Dendritic cell treated with granulocyte-macrophage colony-stimulating factor and Interleukin-4, amounts not matched to agents 40 ng/mL and 50 ng/mL, for 4 days (primary cell): ENCODE measurements around the gene TERC.

Experiments used
- H3K27ac Mint-ChIP-seq: one replicate; pipeline ENCODE4 v1.8.0; 2022; ENCODE audit warnings: mild to moderate bottlenecking, mixed read lengths
- H3K27me3 Mint-ChIP-seq: one replicate; pipeline ENCODE4 v1.8.0; 2022; ENCODE audit warnings: mild to moderate bottlenecking, mixed read lengths
- H3K36me3 Mint-ChIP-seq: one replicate; pipeline ENCODE4 v1.8.0; 2022; ENCODE audit warnings: low read depth, mixed read lengths
- H3K4me1 Mint-ChIP-seq: one replicate; pipeline ENCODE4 v1.8.0; 2022; ENCODE audit warnings: low read depth, mixed read lengths
- H3K4me3 Mint-ChIP-seq: one replicate; pipeline ENCODE4 v1.8.0; 2022; ENCODE audit warnings: mild to moderate bottlenecking, moderate library complexity, mixed read lengths
- H3K9me3 Mint-ChIP-seq: one replicate; pipeline ENCODE4 v1.8.0; 2022; ENCODE audit warnings: mixed read lengths
- intact Hi-C: fragments of 100-400 bp; cut with micrococcal nuclease; formaldehyde crosslinking; loops from one replicate; pipeline ENCODE4 v1.15.0; 2022

Gene TERC

DNA sequence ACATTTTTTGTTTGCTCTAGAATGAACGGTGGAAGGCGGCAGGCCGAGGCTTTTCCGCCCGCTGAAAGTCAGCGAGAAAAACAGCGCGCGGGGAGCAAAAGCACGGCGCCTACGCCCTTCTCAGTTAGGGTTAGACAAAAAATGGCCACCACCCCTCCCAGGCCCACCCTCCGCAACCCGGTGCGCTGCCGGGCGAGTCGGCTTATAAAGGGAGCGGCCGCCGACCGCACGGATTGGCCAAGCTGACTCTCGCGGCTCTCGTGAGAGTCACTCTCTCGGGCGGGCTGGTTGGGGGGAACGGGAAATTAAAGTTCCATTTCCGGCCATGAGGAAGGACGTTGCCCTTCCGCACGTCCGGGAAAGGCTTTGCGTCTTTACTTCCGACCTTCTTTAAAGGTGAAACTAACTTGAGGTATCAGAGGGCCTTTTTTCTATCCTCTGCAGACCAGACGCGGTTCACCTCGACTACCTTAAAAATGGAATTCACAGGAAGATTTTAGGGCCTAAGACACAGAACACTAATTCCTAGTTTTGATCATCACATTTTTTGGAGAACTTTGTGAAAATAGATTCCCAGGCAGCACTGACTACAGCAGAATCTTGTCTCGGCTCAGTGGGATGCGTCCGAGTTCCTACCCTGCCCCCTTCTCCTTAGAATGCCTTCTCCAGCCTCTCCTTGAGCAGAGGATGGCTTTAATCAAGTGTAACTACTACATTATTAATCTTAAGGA, at the start of gene TERC:
Gene TERC, minus strand, starts transcription at position 179 of the 731 bp plus-strand sequence.
- intact Hi-C loops, result loop anchor here (1.0 to 10.0 kb wide), 6 partner anchors 8 to 1670 kb away; partner anchors contain the start of genes GOLIM4, LRRC31, MYNN and SEC62
- H3K27me3 Mint-ChIP-seq, result no peaks in the 10 kb centered on the region
- peak within 1 kb of the TSS; percentile 98 for H3K27ac Mint-ChIP-seq
- peaks cover 5% of the 10 kb centered on the region for H3K36me3 Mint-ChIP-seq
- H3K4me3 Mint-ChIP-seq, result peak within 1 kb of the TSS; percentile 94
- H3K4me1 Mint-ChIP-seq, result peaks cover 4% of the 10 kb centered on the region
- no peaks in the 10 kb centered on the region for H3K9me3 Mint-ChIP-seq

DNA sequence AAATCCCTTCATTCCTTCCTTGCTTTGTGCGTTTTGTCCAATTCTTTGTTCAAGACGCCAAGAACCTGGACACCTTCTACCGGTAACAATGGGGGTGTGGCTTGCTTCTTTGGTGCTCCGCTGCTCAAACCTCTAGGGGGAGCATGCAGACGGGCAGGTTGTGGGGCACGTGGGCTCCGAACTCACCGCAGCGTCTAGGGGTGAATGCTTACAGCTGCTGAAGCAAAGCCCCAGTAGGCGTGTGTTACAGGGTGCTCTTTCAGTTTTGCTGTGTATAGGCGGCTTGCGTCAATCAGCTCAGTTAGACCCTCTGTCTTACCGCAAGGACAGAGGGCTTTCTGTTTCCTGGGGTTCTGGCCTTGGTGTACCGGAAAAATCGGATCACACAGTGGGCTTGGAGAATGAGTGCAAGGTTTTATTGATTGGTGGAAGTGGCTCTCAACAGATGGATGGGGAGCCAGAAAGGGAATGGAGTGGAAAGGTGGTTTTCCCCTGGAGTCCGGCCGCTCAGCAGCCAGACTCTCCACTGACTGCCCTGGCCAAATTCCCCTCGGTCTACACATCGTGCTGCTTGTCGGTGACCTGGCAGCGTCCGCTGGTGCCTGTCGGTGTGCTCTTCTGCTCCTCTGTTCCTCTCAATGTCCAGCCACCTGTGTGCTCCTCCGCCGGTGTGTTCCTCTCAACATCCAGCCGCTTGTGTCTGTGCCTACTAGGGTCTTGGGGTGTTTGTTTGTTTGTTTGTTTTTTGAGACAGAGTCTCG, 49.1 kb upstream of the TERC start:
- intact Hi-C loops, result loop anchor here (1.0 to 5.0 kb wide), 2 partner anchors 37 to 51 kb away; no protein-coding TSS in a partner anchor
- H3K4me1 Mint-ChIP-seq, result peaks cover 44% of the 10 kb centered on the region
- H3K27me3 Mint-ChIP-seq, result peaks cover 22% of the 10 kb centered on the region
- H3K36me3 Mint-ChIP-seq, result peaks cover 5% of the 10 kb centered on the region
- peak overlapping the region; percentile 80 for H3K4me3 Mint-ChIP-seq
- H3K9me3 Mint-ChIP-seq, result peaks cover 12% of the 10 kb centered on the region
- H3K27ac Mint-ChIP-seq, result peak overlapping the region; percentile 75

DNA sequence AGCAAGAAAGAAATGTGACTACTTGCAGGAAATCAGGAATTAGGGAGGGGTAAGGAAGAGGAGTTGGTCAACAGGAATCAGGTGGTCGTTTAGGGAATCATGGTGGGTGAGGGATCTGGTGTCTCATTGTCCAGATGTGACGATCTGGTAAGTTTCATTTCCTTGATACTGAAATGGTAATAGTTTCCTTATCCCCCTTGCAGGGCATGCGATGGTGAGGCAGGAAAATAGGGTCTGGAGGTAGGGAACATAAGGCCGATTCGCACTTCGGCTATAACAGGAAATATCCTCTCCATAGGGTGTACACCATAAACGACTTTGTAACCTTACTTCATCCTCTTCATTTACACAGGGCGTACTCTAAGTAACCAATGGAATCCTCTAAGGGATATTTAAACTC, 48.4 kb upstream of the TERC start:
- H3K27me3 Mint-ChIP-seq, result peaks cover 22% of the 10 kb centered on the region
- H3K9me3 Mint-ChIP-seq, result peaks cover 12% of the 10 kb centered on the region
- peaks cover 5% of the 10 kb centered on the region for H3K36me3 Mint-ChIP-seq
- peaks cover 42% of the 10 kb centered on the region for H3K4me1 Mint-ChIP-seq
- intact Hi-C loops, result loop anchor here (1.0 to 5.0 kb wide), 2 partner anchors 36 to 50 kb away; no protein-coding TSS in a partner anchor
- H3K4me3 Mint-ChIP-seq, result peak overlapping the region; percentile 80
- peak overlapping the region; percentile 75 for H3K27ac Mint-ChIP-seq

DNA sequence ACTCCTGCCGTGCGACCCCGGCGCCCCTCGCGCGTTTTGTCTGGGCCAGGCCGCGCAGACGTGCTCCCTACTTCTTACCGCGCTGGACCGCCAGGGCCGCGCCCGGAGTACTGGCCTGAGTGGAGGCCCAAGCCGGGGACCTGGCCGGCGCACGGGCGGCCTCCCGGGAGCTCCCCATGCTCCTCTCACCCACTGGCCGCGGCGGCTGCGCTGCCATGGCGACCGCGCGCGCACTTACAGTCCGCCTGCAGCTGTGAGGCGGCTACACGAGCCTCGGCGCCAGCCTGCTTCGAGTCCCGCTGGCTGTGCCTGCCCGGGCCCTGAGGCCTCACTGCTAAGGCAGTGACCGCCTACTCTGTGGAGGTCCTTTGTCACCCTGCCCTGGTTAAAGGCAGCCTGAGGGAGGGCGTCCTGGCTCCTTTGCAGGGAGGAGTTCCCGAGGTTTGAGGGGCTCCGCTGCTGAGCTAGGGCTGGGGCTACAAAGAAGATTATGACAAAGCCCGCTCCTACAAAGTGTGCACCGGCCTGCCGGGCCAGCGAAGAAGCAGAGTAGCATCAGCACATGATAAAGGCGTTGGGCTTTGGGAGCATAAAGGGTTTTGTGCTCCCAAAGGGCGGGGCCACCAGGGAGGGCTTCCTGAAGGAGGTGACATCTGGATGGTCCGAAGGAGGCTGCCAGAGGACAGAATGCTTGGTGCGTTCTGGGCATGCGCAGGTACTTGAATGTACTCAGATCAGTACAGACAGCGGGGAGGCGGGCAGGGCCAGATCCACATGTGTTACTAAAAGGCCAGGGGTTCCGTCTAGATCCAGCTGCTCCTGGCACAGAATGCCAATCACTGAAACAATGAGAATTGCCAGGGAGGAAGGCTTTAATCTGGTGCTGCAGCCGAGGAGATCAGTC, 47.7 kb upstream of the TERC start, which contains the start of the genes LRRC34 and LRRIQ4:
Gene LRRC34, minus strand, starts transcription at position 573 of the 904 bp plus-strand sequence. Its CDS starts 356 bp downstream, at position 217.
Gene LRRIQ4, plus strand, starts transcription at position 539 of the 904 bp plus-strand sequence. CDS start 9,052 bp downstream, outside the sequence.
- Mint-ChIP-seq H3K9me3 (peaks cover 12% of the 10 kb centered on the region), H3K27me3 (peaks cover 22% of the 10 kb centered on the region), H3K27ac (peak within 1 kb of the TSS; percentile 75), H3K4me1 (peaks cover 37% of the 10 kb centered on the region), H3K36me3 (peaks cover 5% of the 10 kb centered on the region), H3K4me3 (peak within 1 kb of the TSS; percentile 80)
- intact Hi-C loops, result loop anchor here (1.0 to 5.0 kb wide), 2 partner anchors 35 to 49 kb away; no protein-coding TSS in a partner anchor

DNA sequence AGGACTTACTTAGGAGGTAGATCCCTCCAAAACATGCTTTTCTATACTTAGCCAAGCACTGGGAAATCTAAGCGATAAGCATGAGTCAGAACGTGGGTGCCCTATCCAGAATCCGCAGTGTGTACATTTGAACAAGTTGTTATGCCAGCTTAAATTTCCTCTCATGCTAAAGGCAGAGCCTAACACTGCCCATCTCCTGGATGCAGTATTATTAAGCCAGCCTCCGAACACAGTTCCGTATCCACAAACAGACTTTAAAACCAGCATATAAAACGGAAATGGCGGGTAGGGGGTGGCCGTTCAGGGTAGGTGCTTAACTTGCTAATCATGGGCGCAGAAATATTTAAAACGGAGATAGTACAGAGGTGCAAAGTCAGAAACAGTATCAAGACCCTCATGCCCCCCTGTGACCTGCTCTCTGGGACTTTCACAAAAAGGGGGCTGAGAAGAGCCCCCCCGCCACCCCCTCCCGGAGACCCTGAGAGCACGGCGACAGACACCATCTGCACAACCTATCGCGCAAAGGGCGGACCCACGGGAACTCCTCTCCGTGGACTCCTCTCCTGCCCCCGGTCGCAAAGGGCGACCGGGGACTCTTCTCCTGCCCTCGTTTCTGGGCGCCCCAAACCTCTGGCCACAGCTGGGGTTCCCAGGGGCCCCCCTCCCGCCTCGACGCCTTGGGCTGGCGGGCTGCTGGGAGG, 46.9 kb upstream of the TERC start:
- Mint-ChIP-seq H3K4me1 (peaks cover 37% of the 10 kb centered on the region), H3K27ac (peak overlapping the region; percentile 75), H3K4me3 (peak overlapping the region; percentile 80), H3K9me3 (peaks cover 12% of the 10 kb centered on the region), H3K36me3 (peaks cover 5% of the 10 kb centered on the region), H3K27me3 (peaks cover 22% of the 10 kb centered on the region)
- intact Hi-C loops, result loop anchor here (5.0 kb wide), 1 partner anchor 34 kb away; no protein-coding TSS in a partner anchor

DNA sequence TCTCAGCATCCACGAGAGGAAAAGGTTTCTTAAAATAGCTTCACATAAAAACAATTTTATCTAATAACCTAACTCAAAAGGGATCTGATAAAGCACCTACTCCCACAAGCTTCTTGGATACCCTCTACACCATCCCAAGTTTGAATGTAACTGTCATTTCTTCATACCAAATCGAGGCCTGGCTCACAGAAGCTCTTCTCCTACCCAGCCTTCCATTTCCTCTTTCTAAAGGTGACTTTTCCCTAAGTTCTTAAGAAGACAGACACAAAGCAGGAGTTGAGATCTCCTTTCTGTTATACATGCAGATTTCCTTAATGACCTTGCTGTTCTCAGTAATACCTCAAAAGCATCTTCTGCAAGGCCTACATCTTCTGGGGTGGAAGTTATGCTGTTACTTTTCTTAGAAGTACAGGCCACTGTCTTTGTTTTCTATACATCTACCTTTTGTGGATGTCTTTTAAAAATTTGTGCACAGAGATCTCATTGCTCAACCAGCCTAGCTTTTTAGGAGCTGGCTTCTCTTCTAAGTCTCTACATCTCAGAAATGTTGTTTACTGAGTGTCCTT, 44.5 kb upstream of the TERC start:
- Mint-ChIP-seq H3K36me3 (no peaks in the 10 kb centered on the region), H3K27ac (no peak overlapping the region), H3K4me3 (no peak overlapping the region), H3K27me3 (peaks cover 20% of the 10 kb centered on the region), H3K4me1 (peaks cover 35% of the 10 kb centered on the region), H3K9me3 (no peaks in the 10 kb centered on the region)
- intact Hi-C loops, result no loop called here

DNA sequence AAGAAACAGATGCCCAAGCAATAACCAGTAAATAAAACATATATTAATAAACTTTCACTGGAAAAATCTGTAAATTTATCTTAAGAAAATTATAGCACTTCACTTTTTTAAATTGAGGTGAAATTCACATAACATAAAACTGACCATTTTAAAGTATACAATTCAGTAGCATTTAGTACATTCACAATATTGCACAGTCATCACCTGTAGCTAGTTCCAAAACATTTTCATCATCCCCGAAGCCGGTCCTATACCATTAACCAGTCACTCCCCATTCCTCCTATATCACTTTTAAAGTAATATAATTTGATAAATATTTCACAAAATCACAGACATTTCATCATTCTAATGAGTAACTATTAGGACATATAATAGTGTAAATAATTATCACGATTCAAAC, 39.8 kb upstream of the TERC start:
- no peak overlapping the region for H3K27ac Mint-ChIP-seq
- intact Hi-C loops, result no loop called here
- H3K9me3 Mint-ChIP-seq, result no peaks in the 10 kb centered on the region
- no peak overlapping the region for H3K4me3 Mint-ChIP-seq
- no peaks in the 10 kb centered on the region for H3K36me3 Mint-ChIP-seq
- no peaks in the 10 kb centered on the region for H3K27me3 Mint-ChIP-seq
- H3K4me1 Mint-ChIP-seq, result peaks cover 6% of the 10 kb centered on the region

DNA sequence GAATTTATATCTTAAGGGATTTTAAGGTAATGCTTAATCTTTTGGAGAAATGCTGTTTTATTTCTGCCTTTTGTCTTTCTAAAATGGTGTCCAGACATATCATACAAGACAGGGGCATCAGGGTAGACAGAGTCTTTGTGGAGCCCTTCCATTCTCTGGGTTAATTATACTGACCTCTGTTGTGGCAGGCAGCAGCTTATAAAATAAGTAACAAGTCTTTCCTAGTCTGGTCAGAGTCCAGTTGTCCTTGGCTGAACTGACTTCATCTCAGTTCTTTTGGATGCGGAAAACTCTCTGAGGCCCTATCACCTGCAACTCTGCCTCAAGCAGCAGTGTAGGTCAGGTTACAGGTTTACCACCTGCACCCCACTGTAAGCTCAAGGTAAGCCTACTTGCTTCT, 27.5 kb upstream of the TERC start:
- Mint-ChIP-seq H3K27ac (no peak overlapping the region), H3K27me3 (no peaks in the 10 kb centered on the region), H3K4me3 (no peak overlapping the region), H3K9me3 (no peaks in the 10 kb centered on the region), H3K36me3 (peaks cover 34% of the 10 kb centered on the region), H3K4me1 (no peaks in the 10 kb centered on the region)
- intact Hi-C loops, result no loop called here

DNA sequence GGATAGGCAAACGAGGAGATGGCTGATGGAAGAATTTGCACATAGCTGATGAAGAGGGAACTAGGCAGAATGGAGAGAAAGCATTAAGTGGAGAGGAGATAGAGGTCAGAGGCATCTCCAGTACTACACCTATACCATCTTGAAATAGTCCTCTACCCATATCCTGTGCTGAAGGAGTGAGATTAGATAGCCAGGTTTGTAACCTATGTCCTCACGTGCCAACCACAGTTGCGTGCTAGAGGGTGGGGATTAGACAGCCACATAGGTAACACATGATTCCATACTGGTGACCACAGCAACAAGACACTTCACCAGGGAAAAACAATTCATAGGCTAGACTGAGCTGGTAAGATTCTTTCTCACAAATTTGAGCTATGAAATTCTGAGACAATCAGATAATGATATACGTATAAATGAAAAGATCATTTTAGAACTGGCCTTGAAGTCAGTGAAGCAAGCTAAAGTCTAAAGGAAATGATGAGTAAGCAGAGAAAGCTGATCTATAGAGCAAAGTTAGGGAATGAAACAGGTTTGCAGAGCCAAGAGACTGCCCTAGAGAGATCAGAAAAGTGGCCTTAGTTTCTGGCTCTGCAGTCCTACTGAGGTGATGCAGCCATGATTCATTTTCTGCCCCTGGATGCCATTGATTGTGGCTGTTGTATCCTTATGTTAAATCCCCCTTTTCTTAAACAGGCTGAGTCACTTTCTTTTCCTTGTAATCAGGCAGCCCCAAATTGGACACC, 26.0 kb upstream of the TERC start:
- intact Hi-C loops, result no loop called here
- Mint-ChIP-seq H3K4me3 (no peak overlapping the region), H3K27me3 (no peaks in the 10 kb centered on the region), H3K36me3 (peaks cover 48% of the 10 kb centered on the region), H3K9me3 (no peaks in the 10 kb centered on the region), H3K4me1 (no peaks in the 10 kb centered on the region), H3K27ac (no peak overlapping the region)

DNA sequence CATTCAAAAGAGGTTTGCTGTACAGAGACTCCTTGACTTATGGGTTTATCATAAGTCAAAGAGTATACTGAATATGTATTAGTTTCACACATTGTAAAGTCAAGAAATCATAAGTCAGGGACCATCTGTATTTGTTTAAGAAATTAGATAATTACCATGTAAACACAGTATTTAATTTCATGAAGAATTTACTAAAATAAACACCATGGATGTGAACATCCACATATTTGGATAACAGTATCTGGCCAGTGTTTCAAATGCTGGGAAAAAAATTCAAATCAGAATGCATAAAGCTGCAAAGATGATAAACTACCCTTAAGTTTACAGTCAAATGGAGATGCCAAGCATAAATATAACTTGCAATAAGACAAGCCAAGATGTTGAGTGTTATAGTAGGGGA, 25.4 kb upstream of the TERC start:
- Mint-ChIP-seq H3K4me3 (no peak overlapping the region), H3K27me3 (no peaks in the 10 kb centered on the region), H3K4me1 (no peaks in the 10 kb centered on the region), H3K9me3 (no peaks in the 10 kb centered on the region), H3K27ac (no peak overlapping the region), H3K36me3 (peaks cover 54% of the 10 kb centered on the region)
- intact Hi-C loops, result no loop called here

DNA sequence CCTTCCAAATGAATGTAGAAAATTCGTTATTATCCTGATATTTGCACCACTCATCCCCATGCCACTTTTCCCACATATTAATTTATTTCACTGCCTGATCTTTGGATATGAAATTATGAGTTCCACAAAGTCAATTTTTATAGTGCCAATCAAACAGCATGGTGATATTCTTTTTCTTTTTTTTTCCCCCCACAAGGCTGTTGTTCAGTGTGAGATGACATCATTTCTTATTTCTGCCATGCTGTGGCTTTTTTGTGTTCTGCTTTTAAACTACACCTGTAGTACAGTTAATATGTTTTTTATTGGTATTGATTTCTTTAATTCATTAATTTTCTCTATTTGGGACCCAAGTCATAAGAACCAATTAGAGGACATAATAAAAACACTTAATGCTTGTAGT, 22.9 kb upstream of the TERC start:
- peaks cover 62% of the 10 kb centered on the region for H3K36me3 Mint-ChIP-seq

DNA sequence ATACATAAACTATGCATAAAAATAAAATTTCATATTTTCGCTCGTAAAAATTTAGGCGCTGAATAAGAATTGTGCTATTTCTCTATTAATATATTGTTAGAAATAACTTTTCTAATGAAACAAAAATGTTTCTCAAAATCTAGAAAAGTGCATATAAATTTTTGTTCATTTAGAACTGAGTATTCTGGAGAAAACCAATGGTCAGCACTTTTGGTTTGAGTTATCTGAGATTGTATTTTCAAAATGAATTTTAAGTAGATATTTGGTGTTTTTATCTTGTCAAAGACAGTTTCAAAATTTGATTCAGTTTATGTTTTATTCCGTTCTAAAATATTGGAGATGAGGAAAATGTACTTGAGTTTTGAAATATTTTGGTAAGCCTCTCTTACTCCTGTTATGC, 22.3 kb upstream of the TERC start:
- intact Hi-C loops, result no loop called here
- H3K27me3 Mint-ChIP-seq, result no peaks in the 10 kb centered on the region

More for the DNA sequence above, 22.9 kb upstream of the TERC start:
- no peaks in the 10 kb centered on the region for H3K9me3 Mint-ChIP-seq
- intact Hi-C loops, result no loop called here
- H3K27ac Mint-ChIP-seq, result no peak overlapping the region
- no peak overlapping the region for H3K4me3 Mint-ChIP-seq
- H3K4me1 Mint-ChIP-seq, result no peaks in the 10 kb centered on the region
- no peaks in the 10 kb centered on the region for H3K27me3 Mint-ChIP-seq

More for the DNA sequence above, 22.3 kb upstream of the TERC start:
- no peak overlapping the region for H3K4me3 Mint-ChIP-seq
- H3K9me3 Mint-ChIP-seq, result no peaks in the 10 kb centered on the region
- H3K36me3 Mint-ChIP-seq, result peaks cover 62% of the 10 kb centered on the region
- H3K27ac Mint-ChIP-seq, result no peak overlapping the region
- H3K4me1 Mint-ChIP-seq, result no peaks in the 10 kb centered on the region
